Kidney (tissue), 14 donors: Measurements from ENCODE around the gene ATAD3C. TPM values are rescaled to one million over a fixed set of nuclear protein-coding genes. Genes with fewer than 3 reads are reported as not detected.
"Not testable (repeated sequence)": the region's sequence is repeated elsewhere in the genome, so short reads cannot be mapped to it uniquely, and the experiment has no call there.

Experiments
- DNase-seq, 5 donors: peaks; one replicate each; pipeline ENCODE4 v3.0.0-alpha.2; 2013 to 2020
- FAIRE-seq: peaks from 2 replicates; lab custom pipeline; 2012; peaks lifted over from hg19 to GRCh38; lab: Jason Lieb, UNC
- H3K27ac ChIP-seq, 2 donors: one replicate each; pipeline ENCODE4 v1.7.0; 2013; ENCODE audit warnings: low read depth in 2 of 2, low read length in 2 of 2, inconsistent platforms in 1 of 2
- H3K27me3 ChIP-seq: one replicate; pipeline ENCODE4 v1.7.1; 2013; ENCODE audit warnings: low read length, inconsistent platforms; ENCODE audit not compliant: control insufficient read depth, insufficient read depth
- H3K36me3 ChIP-seq, 3 donors: one replicate each; pipeline versions ENCODE4 v1.7.0 to v1.7.1; 2013; ENCODE audit warnings: low read length in 3 of 3, control low read depth in 1 of 3, inconsistent platforms in 1 of 3; ENCODE audit not compliant: insufficient read depth in 3 of 3, control insufficient read depth in 2 of 3
- H3K4me1 ChIP-seq, 3 donors: one replicate each; pipeline versions ENCODE4 v1.7.0 to v1.7.1; 2013; ENCODE audit warnings: low read length in 3 of 3, inconsistent platforms in 1 of 3, low read depth in 1 of 3; ENCODE audit not compliant: control insufficient read depth in 2 of 3, insufficient read depth in 2 of 3
- H3K4me3 ChIP-seq, 3 donors: one replicate each; pipeline versions ENCODE4 v1.7.0 to v1.8.1; 2013; ENCODE audit warnings: low read length in 3 of 3, control low read depth in 1 of 3, inconsistent platforms in 1 of 3
- H3K9ac ChIP-seq, 3 donors: one replicate each; pipeline versions ENCODE4 v1.7.0 to v1.7.1; 2013; ENCODE audit warnings: low read length in 3 of 3, control low read depth in 1 of 3, inconsistent platforms in 1 of 3
- H3K9me3 ChIP-seq, 3 donors: one replicate each; pipeline versions ENCODE4 v1.7.0 to v1.7.1; 2013; ENCODE audit warnings: low read length in 3 of 3, control low read depth in 1 of 3, inconsistent platforms in 1 of 3; ENCODE audit not compliant: control insufficient read depth in 2 of 3, insufficient read depth in 1 of 3
- intact Hi-C: fragments of 100-400 bp; cut with DNase I; formaldehyde crosslinking; loops from one replicate; pipeline ENCODE4 v1.11.1; 2022
- polyA plus RNA-seq: library from polyadenylated mRNA; stranded (reverse); fragments of 350-450 nt; fragmentation: Illumina TruSeq; extraction: RNeasy Lipid Tissue Mini Kit (QIAGEN cat#74804); gene quantifications from one replicate; pipeline ENCODE4 v1.2.3, GENCODE V29; 2014; ENCODE audit warnings: low read depth, low replicate concordance; ENCODE audit not compliant: insufficient read depth
- total RNA-seq: library from RNA; stranded (reverse); fragmentation: NEBNext Ultra II Directional; extraction: Animal tissue kit (Norgen Biotek cat#: 25700); gene quantifications from one replicate; pipeline ENCODE4 v1.2.1, GENCODE V29; 2021
- TF ChIP-seq, protein P1 (sequence below): IDR thresholded peaks from 3 replicates; pipeline ENCODE4 v1.5.1; 2012; ENCODE audit warnings: mild to moderate bottlenecking, moderate library complexity, borderline replicate concordance; ENCODE audit not compliant: insufficient read depth; ENCODE audit errors: extremely low read depth
- donor health status: control.
- donor health status: control.
- donor health status: control.
- donor health status: control.
- donor health status: control.
- donor health status: DM: yes; HTN: yes; CAD: no.
- donor health status: Normal renal cell carcinoma (clear cell type).

The ATAD3C gene
- total and polyA plus RNA-seq, 2 donors from 2014 or later: 10.0 to 14.3 TPM

DNA sequence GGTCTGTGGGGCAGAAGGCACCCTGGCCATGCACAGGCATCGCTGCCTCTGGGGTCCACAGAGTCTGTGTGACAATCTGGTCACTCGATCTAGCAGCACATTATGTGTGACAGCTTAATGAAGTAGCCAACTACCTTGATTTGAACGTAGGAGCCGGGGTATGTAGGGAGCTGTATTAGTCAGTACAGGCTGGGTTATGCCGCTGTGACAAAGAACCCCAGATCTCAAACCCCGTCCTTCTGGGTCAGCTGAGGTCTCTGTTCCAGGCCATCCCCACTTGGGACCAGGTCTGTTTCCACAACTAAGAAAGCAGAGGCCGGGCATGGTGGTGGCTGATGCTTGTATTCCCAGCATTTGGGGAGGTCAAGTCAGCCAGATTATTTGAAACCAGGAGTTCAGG is 13.8 kb downstream of the ATAD3C start:
- Histone ChIP-seq H3K9me3 (no peaks in the 10 kb centered on the region), H3K9ac (no peak overlapping the region), H3K4me1 (peaks cover 0 to 7% (median 0%) of the 10 kb centered on the region in 3 donors), H3K27ac (no peak overlapping the region), H3K27me3 (no peaks in the 10 kb centered on the region), H3K36me3 (no peaks in the 10 kb centered on the region), H3K4me3 (no peak overlapping the region)
- FAIRE-seq (no peak), DNase-seq (no peak)
- intact Hi-C loops: no loop called here
- TF ChIP-seq, protein P1, sequence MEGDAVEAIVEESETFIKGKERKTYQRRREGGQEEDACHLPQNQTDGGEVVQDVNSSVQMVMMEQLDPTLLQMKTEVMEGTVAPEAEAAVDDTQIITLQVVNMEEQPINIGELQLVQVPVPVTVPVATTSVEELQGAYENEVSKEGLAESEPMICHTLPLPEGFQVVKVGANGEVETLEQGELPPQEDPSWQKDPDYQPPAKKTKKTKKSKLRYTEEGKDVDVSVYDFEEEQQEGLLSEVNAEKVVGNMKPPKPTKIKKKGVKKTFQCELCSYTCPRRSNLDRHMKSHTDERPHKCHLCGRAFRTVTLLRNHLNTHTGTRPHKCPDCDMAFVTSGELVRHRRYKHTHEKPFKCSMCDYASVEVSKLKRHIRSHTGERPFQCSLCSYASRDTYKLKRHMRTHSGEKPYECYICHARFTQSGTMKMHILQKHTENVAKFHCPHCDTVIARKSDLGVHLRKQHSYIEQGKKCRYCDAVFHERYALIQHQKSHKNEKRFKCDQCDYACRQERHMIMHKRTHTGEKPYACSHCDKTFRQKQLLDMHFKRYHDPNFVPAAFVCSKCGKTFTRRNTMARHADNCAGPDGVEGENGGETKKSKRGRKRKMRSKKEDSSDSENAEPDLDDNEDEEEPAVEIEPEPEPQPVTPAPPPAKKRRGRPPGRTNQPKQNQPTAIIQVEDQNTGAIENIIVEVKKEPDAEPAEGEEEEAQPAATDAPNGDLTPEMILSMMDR: no peak

DNA sequence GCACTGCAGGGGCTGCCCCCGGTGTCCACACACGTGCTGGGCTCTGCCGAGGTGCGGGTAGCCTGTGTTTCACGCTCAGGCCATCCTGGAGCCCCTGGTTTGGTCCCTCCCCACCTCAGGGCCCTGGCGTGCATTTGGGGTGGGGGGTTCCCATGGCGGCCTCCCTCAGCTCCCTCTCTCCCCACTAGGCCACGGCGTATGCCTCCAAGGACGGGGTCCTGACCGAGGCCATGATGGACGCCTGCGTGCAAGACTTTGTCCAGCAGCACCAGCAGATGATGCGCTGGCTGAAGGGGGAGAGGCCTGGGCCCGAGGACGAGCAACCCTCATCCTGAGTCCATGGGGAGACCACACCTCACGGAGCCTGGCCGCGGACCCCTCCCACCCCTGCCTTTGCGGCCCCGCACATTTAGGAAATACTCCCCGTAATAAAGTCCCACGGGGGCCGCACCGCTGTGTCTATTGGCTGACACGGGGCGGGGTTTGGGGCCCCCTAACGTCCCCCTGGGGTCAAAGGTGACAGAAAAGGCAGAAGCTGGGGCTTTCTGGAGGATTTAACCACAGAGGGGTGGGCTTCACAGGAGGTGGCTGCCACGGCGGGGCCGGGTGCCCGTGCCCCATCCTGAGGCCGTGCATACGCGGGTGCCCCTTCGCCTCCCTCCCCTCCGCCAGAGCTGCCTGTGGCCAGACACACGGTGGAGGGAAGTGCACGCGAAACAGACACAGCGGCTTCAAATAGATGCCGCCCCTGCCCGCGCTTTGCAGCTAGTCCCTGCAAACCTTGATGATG is 18.9 kb downstream of the ATAD3C start:
- intact Hi-C loops, FAIRE-seq, H3K9me3 ChIP-seq, H3K27me3 ChIP-seq, H3K4me1 ChIP-seq, DNase-seq, H3K9ac ChIP-seq, H3K4me3 ChIP-seq, H3K36me3 ChIP-seq, H3K27ac ChIP-seq: not testable (repeated sequence)

DNA sequence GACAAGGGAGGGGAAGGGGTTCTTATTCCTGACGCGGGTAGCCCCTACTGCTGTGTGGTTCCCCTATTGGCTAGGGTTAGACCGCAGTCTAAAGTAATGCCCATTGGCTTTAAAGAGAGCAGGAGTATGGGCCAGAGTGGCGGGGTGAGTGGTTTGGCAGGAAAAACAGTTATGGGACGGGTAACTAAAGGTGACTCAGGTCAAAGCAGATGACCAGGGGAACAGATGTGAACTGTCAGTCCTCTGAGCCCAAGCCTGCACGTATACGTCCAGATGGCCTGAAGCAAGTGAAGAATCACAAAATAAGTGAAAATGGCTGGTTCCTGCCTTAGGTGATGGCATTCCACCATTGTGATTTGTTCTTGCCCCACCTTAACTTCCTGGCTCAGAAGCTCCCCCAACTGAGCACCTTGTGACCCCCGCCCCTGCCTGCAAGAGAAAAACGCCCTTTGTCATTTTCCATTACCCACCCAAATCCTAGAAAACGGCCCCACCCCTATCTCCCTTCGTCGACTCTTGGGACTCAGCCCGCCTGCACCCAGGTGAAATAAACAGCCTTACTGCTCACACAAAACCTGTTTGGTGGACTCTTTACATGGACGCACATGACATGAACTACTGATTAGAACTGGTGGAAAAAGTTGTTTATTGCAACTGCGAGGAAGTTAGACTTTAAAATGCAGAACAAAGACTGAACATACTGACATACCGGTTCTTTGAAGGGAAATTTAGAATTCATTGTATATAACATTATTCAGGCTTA is 21.3 kb downstream of the ATAD3C start:
- intact Hi-C loops: no loop called here
- no peaks in the 10 kb centered on the region for H3K27me3 ChIP-seq
- DNase-seq (peak in 2 of 5 donors; percentile 29 to 34), FAIRE-seq (no peak)
- H3K4me3 ChIP-seq: peak overlapping the region; percentile 58 to 97 (median 73)
- TF ChIP-seq, protein P1: no peak
- peak overlapping the region in 2 of 3 donors; percentile 20 to 91 for H3K9ac ChIP-seq
- no peaks in the 10 kb centered on the region for H3K36me3 ChIP-seq
- H3K9me3 ChIP-seq: no peaks in the 10 kb centered on the region
- peaks cover 0 to 8% (median 0%) of the 10 kb centered on the region in 3 donors for H3K4me1 ChIP-seq
- peak overlapping the region; percentile 50 to 84 for H3K27ac ChIP-seq

DNA sequence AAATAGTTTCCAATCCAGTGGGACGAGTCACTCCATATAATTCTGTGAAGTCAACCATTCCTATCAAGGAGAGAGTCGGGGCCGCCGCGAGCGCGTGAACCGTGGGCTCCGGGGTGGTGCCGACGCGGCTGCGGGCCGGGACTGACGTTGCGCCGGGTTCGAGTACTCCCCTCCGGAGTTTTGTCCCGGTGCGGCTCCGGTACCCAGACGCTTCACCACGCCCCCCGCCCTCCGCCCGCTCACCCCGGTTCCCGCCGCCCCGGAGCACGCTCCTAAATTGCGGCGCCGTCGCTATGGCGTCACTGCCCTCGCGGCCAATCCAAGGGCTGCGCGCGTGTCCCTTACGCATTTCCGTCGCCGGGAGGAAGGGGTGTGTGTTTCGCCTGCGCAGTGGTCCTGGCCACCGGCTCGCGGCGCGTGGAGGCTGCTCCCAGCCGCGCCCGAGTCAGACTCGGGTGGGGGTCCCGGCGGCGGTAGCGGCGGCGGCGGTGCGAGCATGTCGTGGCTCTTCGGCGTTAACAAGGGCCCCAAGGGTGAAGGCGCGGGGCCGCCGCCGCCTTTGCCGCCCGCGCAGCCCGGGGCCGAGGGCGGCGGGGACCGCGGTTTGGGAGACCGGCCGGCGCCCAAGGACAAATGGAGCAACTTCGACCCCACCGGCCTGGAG is 22.0 kb downstream of the ATAD3C start, which contains the start of gene ATAD3B:
Gene ATAD3B, plus strand, starts transcription at position 377 of the 664 bp plus-strand sequence. Its CDS starts 120 bp downstream, at position 497.
- intact Hi-C loops: no loop called here
- Histone ChIP-seq H3K9me3 (no peaks in the 10 kb centered on the region), H3K36me3 (no peaks in the 10 kb centered on the region), H3K4me1 (peaks cover 0 to 8% (median 0%) of the 10 kb centered on the region in 3 donors), H3K27me3 (no peaks in the 10 kb centered on the region), H3K27ac (peak within 1 kb of the TSS; percentile 50 to 84), H3K9ac (peak within 1 kb of the TSS in 2 of 3 donors; percentile 20 to 91), H3K4me3 (peak within 1 kb of the TSS; percentile 68 to 97 (median 73))
- DNase-seq: peak; percentile 94 to 98 (median 96)
- FAIRE-seq: no peak
- TF ChIP-seq, protein P1: no peak

DNA sequence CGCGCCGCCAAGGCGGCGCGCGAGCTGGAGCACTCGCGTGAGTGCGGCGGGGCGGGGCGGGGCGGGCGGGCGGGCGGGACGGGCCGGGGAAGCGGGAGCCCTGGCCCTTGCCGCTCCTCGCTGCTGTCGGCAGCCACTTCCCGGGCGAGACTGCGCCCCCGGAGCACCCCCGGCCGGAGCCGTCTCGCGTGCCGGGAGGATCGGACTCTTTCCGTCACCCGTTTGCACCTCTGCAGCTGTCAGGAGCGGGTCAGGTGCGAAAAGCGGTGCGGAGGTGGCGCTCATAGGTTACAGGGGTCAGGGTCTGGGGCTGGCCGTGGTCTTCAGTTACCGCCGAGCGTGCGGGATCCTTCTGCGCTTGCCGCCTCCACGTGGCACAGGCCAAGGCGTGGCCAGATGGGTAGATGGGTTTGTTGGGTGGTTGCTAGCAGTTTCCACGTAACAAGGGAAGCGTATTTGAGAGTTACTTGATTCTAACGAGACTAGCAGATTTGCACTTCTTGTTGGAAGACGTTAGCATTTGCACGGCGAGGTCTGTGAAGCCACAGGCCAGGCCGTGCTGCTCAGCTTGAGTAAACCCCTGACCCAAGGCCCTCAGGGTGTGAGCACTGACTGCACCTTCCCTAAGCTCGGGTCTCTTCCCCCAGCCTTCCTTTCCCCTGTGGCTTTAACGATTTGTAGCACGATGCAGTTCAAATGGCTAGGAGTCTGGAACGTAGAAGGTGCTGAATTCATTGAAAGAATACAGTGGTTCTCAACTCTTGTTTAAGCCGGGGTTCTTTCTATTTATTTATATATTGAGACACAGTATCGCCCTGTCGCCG is 22.8 kb downstream of the ATAD3C start:
- H3K9ac ChIP-seq, DNase-seq, H3K36me3 ChIP-seq, intact Hi-C loops, H3K27me3 ChIP-seq, H3K27ac ChIP-seq, H3K9me3 ChIP-seq, FAIRE-seq, H3K4me1 ChIP-seq: not testable (repeated sequence)
- H3K4me3 ChIP-seq: peak overlapping the region; percentile 42 to 68 (median 51)
